ENCODE results near the gene ADH6. TPM values are rescaled to one million over a fixed set of nuclear protein-coding genes. Genes with fewer than 3 reads are reported as not detected.
"Not testable (repeated sequence)": the region's sequence is repeated elsewhere in the genome, so short reads cannot be mapped to it uniquely, and the experiment has no call there.

Gene ADH6
- total RNA-seq, 1 donor from 2014 or later = not detected

DNA sequence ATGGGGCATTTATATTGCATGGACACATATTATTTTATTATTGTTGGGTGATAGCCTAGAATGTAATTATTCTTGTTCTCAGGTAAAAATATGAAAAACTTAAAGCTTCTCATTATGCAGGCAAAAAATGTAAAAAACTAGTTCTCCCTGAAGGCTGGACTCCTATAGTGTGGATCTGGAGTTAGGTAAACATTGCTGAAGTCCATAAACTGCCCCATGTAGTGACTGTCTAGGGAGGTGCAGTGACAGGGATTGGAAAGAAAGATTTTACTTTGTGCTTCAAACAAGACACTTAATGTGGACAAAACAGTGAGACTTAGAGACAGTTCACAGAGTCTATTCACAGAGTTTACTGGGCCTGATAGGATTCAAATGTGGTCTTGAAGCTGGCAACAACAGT, 17.0 kb downstream of the ADH6 start:
- no peak for DNase-seq (ENCODE audit: low spot score)
- intact Hi-C loops (cut with DNase I) = no loop called here
- peak; percentile 36 for ATAC-seq

DNA sequence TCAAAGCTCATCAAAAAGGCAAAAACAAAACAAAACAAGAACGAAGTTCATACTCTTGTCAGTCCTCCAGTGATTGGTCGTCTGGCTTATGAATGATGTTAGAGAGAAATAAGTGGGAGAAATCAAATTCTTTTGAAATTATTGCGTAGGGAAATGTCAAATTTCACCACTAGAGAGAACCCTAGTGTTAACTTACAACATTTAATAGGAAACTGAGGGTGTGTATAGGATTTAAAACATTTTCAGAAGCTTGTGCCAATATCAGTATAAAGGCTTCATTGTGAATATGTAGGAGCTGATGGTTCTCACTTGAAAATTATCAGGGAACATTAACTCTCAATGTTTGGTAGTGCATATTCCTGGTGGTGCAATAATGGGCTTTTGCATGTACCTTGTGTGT, 17.4 kb downstream of the ADH6 start:
- intact Hi-C loops (cut with DNase I) = no loop called here
- ATAC-seq = peak; percentile 84
- no peak for DNase-seq (ENCODE audit: low spot score)

DNA sequence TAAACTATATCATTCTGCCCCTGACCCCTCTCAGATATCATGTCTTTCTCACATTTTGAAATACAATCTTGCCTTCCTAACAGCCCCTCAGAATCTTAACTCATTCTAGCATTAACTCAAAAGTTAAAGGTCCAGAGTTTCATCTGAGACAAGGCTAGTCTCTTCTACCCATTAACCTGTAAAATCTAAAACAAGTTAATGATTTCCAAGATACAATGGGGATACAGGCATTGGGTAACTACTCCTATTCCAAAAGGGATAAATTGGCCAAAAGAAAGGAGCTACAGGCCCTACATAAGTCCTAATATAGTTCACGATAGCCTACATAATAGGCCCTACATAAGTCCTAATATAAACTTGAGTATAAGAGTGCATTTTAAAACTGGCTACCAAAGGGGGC, 18.9 kb downstream of the ADH6 start:
- ATAC-seq (no peak), DNase-seq (ENCODE audit: low spot score) (no peak)
- intact Hi-C loops (cut with DNase I) = no loop called here

DNA sequence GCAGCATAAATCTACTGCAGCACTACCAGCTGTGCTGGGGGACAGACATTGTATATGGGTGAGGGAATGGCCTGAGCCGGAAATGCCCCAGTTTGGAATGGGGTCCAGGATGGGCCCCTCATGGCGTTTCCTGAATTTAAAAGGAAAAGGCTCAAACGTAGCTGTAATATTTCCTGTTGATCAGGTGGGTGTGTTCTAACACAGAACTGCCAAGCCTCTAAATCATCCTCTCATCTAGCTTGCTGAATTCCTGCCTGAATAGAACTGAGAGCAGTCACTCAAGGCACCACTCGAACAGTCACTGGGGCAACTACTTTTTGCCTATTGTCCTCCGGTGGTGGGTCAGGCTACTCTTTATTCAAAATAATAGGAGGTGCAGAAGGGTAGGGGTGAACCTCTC, 28.7 kb downstream of the ADH6 start:
- no peak for ATAC-seq

DNA sequence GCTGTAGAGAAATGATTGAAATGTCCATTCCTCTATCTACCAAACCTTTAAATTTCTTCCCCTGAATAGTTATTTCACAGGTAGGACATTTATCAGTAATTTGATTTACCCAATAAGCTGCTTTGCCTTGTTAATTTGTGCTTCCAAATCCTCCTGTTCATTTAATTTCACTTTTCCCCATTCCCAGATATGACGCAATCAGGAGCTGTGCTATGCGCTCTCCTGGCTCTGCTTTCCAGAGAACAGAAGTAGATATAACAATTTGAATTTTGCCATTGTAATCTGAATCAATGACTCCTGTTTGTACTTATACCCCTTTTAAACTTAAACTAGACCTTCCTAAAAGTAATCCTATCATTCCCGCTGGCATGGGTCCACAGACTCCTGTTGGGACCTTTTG, 29.1 kb downstream of the ADH6 start:
- DNase-seq (ENCODE audit: low spot score); ATAC-seq; intact Hi-C loops (cut with DNase I): not testable (repeated sequence)

More for the DNA sequence above, 28.7 kb downstream of the ADH6 start:
- intact Hi-C loops (cut with DNase I) = no loop called here
- no peak for DNase-seq (ENCODE audit: low spot score)

DNA sequence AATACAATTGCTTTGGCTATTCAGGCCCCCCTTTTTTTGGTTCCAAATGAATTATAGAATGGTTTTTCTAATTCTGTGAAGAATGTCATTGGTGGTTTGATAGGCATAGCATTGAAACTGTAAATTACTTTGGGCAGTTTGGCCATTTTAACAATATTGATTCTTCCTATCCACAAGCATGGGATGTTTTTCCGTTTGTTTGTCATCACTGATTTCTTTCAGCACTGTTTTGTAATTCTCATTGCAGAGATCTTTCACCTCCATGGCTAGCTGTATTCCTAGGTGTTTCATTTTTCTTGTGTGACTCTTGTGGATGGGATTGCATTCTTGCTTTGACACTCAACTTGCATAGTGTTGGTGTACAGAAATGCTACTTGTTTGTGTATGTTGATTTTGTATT, 33.0 kb downstream of the ADH6 start:
- ATAC-seq = no peak
- intact Hi-C loops (cut with DNase I) = no loop called here

DNA sequence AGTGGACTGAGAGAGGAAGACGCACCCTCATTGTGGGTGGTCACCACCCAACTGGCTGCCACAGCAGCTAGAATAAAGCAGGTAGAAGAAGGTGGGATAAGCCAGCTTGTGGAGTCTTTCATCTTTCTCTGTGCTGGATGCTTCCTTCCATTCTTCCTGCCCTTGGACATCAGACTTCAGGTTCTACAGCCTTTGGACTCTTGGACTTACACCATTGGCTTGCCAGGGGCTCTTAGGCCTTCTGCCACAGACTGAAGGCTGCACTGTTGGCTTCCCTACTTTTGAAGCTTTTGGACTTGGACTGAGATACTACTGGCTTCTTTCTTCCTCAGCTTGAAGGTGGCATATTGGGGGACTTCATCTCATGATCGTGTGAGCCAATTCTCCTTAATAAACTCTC, 33.5 kb downstream of the ADH6 start:
- ATAC-seq = no peak
- DNase-seq (ENCODE audit: low spot score) = no peak
- intact Hi-C loops (cut with DNase I) = no loop called here

More for the DNA sequence above, 33.0 kb downstream of the ADH6 start:
- no peak for DNase-seq (ENCODE audit: low spot score)

DNA sequence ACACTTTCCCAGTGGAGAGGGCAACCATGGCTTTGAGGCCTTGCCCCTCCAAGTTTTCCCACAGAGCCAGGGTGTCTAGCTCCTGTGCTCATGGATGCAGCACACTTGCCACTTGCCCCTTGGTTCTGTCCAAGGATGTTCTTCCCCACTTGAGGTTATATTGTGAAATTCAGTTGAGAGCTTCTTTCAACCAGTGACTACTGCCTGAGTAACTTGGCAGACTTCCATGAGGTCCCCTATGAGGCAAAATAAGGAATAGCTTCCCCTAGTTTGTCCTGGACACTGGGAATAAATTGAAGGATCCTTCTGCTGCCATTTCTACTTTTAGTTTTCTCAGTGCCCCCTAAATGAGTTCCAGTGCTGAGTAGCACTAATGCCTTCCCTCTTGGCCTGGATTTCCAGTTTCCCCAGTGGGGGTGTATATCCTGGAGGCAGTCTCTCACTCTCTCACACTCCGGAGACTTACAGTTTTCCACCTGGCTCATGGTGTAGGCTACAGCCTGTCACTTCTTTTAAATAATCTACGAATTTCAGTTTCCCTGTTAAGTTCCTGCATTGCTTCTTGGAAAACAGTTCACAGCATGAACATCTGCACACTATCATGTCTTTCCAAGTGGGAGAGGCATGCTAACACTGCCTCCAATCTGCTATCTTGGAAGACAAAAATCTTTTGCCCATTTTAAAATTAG, 38.5 kb downstream of the ADH6 start:
- no peak for DNase-seq (ENCODE audit: low spot score)
- intact Hi-C loops (cut with DNase I) = no loop called here
- peak; percentile 83 for ATAC-seq

DNA sequence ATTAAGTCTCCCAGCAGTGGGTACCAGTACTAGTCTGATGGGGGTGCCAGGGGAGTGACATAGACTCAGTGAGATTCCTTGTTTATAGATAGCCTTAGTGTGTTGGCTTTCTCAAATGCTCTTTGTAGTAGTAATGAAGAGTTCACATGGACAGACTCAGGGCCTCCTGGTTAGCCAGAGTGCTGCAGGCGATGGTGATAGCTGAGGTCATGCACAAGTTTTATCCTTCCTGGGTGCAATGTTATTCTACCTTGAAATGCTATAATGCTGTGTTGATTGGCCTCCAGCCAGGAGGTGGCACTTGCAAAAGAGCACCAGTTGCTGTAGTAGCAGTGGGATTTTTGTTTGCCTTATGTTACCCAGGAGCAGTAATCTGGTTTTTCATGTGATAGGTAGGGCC, 39.4 kb downstream of the ADH6 start:
- intact Hi-C loops (cut with DNase I) = no loop called here
- DNase-seq (ENCODE audit: low spot score) = no peak
- no peak for ATAC-seq

DNA sequence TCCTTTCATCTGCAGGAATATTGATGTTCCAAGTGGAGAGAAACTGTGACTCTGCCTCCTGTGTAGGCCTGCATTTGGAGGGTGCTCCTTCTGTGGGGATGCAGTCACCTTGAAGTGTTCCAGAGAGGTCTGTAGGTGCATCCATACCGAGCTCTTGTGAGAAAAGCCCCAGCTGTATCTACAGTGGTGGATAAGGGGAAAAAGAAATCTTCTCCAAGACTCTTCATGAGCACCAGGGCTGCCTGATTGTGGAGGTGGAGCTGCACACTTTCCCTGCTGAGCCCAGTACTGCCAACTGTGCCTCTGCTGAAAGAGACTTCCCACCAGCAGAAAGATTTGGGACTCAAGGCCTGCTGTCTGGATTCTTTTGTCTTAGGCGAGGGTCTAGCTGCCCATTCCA, 39.9 kb downstream of the ADH6 start:
- intact Hi-C loops (cut with DNase I) = no loop called here
- ATAC-seq = no peak

DNA sequence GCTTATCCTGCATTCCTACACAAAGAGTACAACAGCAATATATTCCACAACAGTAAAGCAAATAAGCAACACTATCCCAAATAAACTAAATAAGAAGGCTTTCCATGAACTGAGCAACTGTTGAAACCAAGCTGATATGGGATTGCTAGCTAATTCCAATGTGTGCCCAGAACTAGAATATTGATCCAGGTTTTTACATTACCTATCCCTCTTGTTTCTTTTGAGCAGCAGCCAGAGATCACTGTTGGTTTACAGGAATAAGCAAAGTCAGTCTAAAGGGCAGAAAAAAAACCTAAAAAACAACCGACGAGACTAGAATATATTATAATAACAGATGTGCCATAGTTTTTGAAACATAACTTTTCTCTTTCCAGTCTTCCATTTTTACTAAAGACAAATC, 52.5 kb downstream of the ADH6 start:
- no peak for DNase-seq (ENCODE audit: low spot score)
- intact Hi-C loops (cut with DNase I) = no loop called here

More for the DNA sequence above, 39.9 kb downstream of the ADH6 start:
- no peak for DNase-seq (ENCODE audit: low spot score)

DNA sequence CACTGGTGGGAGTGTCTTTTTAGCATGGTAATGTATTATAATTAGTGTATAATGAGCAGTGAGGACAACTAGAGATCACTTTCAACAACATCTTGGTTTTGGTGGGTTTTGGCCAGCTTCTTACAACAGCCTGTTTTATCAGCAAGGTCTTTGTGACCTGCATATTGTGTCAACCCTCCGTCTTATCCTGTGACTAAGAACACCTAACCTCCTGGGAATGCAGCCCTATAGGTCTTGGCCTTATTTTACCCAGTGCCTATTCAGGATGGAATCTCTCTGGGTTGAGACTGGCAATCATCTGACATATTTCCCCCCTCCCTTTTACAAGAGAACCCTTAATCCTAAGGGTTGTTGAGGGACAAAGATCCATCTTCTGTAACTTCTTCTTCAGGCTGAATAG, 53.1 kb downstream of the ADH6 start:
- no peak for DNase-seq (ENCODE audit: low spot score)
- intact Hi-C loops (cut with DNase I) = no loop called here
- ATAC-seq = no peak

More for the DNA sequence above, 52.5 kb downstream of the ADH6 start:
- ATAC-seq = no peak

DNA sequence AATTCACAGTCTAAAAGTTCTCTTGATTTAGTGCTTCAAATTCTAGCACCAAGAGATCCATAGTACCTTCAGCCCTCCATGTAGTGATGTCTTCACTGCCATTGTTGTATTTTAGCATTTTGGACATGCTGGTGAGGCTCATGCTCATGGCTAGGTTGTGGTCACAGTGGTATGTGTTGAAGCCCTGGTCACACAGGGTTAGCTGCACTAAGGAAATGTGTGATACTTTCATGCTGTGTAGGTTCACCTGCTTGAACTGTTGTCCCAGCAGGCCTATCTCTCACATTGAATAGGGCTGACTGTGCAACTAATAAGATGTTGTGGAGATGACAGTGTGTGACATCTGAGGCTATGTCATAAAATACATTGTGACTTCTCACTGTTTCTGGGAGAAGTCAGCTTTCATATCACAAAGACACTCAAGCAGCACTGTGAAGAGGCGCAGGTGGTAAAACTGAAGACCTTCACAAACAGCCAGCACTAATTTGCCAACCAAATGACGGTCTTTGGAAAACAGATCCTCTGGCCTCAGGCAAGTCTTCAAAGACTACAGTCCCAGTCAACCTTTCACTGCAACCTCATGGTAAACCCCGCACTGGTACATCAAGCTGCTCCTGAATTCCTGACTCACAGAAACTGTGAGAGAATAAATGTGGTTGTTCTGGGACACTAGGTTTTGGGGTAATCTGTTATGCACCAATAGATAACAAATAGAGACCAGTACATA, 57.5 kb downstream of the ADH6 start:
- no peak for DNase-seq (ENCODE audit: low spot score)
- no peak for ATAC-seq
- intact Hi-C loops (cut with DNase I) = no loop called here

DNA sequence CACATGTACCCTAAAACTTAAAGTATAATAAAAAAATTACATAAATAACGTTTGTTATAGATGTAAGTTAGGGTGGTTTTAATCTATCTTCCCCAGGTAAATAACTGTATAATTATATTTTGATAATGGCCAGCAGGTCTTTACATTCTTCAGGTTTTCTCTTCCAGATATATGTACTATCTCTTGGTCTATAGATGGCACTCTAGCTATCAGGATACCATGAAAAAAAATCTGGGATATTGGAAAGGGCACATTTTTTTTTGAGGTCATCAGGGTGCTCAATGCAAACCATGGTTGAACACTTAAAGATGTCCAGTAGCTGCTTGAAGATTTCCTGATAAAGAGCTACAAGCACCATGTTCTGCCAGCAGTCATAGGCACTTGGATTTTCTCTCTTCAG, 59.3 kb downstream of the ADH6 start:
- ATAC-seq (no peak), DNase-seq (ENCODE audit: low spot score) (no peak)
- intact Hi-C loops (cut with DNase I) = no loop called here

DNA sequence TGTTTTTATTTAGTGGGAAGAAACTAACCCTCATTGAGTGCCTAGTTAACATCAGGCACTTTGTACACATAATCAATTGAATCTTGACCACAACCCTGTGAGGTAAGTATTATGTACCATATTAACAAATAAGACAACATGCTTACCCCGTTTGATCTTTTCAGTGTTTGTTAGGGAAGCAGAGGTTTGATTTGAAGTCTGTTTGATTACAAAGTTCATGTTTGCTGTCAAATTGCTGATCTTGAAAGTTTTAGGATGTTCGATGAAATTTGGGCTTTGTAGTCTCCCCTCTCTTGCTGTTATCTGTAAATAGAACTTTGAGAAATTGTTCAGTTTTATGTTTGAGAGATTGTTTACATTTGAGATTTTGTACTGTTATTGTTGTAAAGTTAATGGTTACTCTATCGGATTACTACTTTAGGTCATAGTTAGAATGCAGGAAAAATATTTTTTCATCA, 61.5 kb downstream of the ADH6 start:
- ATAC-seq (no peak), DNase-seq (ENCODE audit: low spot score) (no peak)
- intact Hi-C loops (cut with DNase I) = no loop called here

DNA sequence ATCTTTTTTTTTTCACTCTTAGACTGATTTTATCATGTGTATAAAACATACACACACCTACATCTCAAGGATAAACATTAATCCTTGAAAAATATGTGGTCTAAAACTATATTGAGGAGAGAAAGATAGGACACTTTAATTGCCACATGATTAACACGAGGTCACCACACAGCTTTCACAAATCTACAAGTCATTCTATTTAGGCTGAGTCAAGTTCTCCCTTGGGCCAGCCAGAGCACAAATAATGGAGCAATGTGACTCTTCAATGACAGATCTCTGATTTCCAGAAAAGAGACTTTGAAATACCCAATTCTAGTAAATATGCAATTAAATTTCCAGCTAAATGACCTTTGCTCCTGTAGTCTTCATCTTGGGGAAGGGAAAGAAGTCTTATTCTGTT, 62.1 kb downstream of the ADH6 start:
- intact Hi-C loops (cut with DNase I) = no loop called here
- DNase-seq (ENCODE audit: low spot score) (no peak), ATAC-seq (no peak)

DNA sequence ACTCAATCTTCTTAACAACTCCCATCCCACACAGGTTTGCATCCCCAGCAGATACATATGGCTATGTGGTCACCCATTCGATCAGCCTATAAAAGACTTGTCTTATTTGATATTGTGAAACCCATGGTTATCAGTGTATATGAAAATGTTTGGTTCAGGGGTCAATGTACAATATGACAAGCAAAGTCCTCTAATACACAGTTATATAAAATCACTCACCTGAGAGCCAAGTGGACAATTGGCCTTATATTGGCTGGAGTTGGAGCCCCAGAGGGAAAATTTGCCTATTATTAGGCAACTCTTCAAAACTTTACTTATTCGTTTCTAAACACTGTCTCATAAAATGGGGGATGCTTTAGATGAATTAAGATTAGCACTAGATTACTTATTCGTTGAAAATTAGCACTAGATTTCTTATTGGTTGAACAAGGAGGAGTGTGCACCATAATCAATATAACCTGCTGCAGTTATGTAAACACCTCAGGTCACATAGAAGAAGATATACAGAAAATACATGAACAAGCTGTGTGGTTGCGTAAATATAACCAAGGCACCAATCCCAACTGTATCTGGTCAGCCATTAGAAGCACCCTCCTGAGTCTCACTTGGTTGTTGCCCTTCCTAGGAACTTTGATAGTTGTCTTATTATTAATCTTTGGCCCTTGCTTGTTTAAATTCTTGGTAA, 64.2 kb downstream of the ADH6 start:
- ATAC-seq (no peak), DNase-seq (ENCODE audit: low spot score) (no peak)
- intact Hi-C loops (cut with DNase I) = no loop called here

Measured in sciatic nerve (tissue), 2 donors.